ENCODE results near the gene METTL23.
"Not testable (repeated sequence)": the region's sequence is repeated elsewhere in the genome, so short reads cannot be mapped to it uniquely, and the experiment has no call there.

METTL23 gene

DNA sequence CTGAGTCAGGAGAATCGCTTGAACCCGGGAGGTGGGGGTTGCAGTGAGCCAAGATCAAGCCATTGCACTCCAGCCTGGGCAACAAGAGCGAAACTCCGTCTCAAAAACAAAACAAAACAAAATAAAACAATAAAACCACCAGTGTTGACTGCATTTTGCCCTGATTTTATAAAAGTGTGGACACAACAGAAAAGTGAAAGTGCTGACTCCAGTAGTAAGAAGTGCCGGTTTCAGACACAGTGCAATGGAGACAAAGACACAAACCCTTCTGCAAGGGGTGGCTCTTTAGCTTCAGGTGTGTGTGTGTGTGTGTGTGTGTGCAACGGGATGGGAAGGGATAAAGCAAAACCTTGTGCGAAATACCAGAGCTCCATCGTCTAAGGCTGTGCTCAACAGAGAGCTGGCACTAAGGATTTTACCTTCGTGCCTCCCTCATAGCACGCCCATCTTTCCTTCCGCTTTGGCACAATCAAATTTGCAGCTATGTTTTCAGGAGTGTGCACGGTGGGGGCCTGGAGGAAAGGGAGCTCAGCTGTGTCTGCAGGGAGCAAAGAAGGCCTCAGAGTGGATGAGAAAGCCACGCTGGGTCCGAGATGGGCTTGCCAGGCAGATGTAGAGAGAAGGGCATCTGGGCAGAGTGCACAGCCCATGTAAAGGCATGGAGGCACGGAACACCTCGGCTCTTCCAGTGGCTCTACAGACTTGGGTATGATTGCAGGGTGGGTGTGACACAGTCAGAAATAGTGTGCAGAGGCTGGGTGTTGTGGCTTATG, 31.4 kb upstream of the METTL23 start:
- DNase-seq: no peak

DNA sequence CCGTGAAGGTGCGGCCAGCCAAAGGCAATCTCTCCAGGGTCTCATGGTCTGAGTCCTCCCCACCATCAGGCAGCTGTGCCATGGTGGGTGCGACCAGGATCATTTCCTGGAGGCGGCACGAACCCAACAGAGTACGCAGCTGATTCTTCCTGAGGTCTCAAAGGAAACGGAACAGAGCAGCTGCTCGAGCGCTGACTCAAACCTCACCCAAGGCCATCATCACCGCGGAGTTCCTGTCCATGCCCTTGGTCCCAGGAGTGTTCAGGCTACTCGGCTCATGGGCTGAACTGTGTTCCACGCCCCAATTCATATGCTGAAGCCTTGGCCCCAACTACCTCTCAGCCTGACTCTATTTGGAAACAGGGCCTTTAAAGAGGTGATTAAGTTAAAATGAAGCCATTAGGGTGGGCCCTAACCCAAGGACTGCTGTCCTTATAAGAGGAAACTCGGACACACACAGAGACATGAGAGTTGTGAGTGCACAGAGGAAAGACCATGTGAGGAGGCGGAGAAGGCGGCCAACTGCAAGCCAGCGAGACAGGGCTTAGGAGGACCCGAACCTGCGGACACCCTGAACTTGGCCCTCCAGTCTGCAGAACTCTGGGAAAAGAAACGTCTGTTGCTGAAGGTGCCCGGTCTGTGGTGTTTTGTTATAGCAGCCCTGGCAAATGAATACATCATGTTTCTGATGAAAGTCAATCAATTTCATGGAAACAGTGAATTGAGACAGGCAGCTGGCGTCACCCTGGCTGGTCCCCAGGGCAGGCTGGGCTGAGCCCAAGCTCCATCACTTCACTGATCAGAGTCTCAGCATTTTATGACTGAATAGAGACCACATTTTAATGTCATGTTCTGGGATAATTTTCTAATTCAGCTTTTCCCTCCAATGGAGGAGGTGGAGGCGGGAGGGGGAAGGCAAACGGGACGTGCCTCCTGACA, 29.6 kb upstream of the METTL23 start:
- DNase-seq: no peak

DNA sequence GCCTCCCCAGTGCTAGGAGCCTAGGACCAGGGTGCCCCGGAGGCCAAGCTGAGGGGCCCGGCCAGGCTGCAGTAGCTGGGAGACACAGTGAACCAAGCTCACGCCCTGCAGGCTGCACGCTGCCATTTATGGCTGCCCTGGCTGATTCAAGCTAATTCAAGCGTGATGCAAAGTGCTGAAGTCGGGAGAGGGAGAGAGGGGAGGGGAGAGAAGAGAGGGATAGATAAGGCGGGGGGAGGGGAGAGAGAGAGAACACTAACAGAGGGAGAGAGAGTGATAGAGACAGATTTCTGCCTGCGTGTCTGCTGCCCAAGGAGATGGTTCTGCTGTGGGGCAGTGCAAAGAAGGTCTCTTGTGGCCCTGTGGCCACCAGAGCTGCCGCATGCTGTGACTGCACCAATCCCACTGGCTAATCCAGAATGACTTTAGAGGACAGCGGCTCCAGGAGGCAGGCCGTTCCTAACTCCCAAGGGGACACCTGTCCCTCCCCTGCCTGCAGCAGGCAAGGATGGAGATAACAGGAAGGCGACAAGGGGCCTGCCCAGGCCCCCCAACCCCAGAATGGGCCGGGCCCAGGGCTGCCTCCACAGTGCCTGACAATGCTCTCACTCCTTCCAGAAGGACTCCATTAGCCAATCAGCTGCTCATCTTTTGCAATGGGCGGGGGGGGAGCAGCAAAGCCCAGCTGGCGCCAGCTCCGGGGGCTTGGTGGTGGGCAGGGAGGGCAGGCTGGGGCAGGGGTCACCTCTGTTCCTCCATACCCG, 28.8 kb upstream of the METTL23 start:
- no peak for DNase-seq

DNA sequence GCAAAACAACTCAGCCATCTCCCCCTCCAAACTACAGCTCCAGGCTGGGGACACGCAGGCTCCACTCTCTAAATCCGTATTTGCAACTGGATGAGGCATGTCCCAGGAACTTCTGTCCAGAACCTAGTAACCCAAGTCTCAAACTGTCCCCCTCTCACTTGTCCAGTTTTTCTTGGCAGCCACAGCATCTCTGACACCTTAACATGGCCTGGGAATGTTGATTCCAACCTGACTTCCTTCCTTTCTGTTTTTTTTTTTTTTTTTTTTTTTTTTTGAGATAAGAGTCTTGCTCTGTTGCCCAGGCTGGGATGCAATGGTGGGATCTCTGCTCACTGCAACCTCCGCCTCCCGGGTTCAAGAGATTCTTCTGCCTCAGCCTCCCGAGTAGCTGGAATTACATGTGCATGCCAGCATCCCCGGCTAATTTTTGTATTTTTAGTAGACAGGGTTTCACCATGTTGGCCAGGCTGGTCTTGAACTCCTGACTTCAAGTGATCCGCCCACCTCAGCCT, 28.1 kb upstream of the METTL23 start:
- DNase-seq: not testable (repeated sequence)

DNA sequence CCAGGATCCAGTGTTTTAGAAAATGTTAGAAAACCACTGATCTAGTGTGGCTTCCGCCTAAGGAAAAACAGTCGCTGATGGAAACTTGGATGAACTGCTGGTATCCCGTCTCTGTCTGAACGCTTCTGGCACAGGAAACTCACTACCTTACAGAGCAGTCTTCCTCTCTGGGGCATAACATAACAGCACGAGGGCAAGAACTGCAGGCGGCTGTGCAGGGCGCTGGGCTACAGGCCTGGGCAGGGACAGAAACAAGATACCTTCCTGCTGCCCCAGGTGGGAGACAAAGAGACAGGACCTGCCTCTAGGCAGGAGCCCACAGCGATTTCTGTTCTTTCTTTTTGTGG, 26.4 kb upstream of the METTL23 start:
- no peak for DNase-seq

DNA sequence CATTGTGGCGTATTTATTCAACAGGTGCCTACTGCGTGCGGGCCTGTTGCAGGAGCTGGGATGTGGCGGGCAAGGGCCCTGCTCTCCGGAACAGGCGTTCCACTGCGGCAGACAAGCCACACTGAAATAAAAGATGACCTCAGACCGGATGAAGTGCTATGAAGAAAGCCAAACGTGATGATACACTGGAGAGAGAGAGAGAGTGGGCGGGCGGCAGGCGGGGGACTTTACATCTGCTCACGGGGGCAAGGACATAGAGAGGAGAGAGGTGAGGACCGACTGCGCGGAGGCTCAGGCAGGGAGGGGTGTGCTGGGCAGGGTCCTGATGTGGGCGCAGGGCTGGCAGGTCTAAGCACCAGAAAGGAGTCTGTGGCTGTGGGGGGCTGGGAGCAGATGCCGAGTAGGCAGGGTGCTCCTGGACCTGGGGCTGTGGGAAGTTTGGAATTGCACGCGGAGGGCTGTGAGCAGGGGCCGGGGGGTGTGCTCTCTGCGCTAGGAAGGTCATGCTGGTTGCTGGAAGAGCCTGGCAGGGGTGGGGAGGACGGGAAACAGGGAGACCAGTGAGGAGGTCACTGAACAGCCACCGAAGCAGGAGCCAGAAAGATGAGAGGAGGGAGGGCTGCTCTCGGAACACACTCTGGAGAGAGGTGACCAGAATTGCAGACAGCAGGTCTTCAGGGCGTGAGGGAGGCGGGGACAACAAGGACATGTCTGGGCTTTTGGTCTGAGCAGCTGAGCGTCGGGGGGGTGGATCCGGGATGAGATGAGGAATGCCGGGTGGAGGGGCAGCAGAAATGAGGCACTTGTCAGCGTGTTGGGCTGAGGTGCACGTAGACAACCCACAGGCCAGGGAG, 25.8 kb upstream of the METTL23 start:
- peak; percentile 76 for DNase-seq

DNA sequence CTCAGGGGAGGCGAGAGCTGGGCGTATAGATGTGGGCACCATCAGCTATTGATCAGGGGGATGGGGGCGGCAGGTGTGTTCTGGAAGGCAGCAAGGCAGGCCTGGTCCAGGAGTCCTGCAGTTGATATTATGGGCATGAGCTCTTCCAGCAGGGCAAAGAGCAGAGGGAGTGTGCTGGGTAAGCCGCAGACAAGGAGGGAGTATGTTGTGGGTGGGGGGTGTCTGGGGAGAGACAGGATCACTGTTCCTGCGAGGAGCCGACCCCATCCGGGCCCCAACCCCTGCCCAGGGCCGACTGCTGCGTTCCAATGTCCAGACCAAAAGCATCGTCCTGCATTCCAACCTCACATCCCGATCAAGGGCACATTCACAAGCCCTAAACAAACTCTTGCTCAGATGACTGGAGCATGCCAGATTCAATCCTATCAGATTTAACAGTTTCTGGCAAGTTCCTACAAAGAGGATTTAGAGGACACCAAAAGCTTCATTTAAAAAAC, 25.1 kb upstream of the METTL23 start:
- DNase-seq: no peak

DNA sequence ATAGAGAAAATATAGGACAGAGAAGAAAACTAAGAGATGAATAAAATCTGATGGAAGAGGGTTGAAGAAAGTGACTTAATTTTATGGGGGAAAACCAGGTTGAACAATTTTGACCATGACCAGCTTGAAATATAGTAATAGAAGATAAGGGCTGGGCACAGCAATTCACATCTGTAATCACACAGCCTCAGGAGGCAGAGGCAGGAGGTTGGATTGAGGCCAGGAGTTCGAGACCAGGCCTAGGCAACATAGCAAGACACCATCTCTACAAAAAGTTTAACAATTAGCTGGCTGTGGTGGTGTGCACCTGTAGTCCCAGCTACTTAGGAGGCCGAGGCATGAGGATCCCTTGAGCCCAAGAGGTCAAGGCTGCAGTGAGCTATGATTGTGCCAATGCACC, 24.6 kb upstream of the METTL23 start:
- DNase-seq: no peak

DNA sequence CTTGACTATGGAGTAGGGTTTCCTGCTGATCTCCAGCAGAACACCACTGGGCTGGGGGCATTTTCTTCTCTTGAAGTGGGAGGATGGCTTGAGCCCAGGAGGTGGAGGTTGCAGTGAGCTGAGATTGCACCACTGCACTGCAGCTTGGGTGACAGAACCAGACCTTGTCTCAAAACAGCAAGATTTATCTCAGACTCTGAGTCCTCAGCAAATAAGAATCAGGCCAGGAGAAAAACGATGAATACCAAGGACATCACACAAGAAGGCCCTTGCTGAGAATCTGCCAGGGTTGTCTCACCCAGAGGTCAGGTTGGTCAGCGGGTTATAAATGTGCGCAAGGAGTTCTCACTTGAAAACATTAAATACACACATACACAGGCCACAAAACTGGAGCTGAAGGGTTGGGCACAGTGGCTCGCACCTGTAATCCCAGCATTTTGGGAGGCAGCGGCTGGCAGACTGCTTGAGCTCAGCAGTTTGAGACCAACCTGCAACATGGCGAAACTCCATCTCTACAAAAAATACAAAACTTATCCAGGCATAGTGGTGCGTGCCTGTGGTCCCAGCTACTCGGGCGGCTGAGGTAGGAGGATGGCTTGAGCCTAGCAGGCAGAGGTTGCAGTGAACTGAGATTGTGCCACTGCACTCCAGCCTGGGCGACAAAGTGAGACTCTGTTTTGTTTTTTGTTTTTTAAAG, 23.6 kb upstream of the METTL23 start:
- DNase-seq: no peak

DNA sequence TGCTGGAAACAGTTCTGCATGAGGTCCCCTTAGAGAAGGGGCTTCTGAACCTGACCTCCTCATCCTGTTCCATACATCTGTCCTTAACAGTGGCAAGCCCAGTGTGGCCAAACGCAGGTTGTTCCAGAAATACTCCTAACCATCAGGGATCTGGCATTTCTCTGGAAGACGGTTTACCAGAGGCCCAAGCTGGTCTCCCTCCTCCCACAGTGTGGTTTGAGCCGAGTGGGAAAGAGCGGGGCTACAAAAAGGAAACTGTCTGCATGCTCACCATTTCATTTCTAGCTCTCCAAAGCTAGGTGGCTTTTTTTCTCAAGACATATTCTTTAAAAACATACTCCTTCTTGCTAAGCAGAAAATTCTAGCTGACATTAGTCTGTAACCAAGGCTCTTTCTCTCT, 21.8 kb upstream of the METTL23 start:
- no peak for DNase-seq

DNA sequence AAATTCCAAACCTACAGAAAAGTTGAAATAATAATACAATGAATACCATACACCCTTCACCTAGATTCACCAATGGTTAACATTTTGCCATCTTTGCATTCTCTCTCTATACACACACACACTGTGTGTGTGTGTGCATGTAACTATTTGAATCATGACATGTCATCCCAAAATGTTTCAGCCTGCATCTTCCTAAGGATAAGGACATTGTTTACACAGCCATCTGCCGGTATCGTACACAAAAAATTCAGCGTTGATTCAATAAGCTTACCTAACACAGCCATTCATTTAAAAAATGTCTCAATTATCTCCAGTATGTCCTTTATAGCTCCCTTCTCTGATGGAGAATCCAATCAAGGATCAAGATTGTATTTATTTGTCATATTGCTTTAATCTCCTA, 19.8 kb upstream of the METTL23 start:
- DNase-seq: no peak

DNA sequence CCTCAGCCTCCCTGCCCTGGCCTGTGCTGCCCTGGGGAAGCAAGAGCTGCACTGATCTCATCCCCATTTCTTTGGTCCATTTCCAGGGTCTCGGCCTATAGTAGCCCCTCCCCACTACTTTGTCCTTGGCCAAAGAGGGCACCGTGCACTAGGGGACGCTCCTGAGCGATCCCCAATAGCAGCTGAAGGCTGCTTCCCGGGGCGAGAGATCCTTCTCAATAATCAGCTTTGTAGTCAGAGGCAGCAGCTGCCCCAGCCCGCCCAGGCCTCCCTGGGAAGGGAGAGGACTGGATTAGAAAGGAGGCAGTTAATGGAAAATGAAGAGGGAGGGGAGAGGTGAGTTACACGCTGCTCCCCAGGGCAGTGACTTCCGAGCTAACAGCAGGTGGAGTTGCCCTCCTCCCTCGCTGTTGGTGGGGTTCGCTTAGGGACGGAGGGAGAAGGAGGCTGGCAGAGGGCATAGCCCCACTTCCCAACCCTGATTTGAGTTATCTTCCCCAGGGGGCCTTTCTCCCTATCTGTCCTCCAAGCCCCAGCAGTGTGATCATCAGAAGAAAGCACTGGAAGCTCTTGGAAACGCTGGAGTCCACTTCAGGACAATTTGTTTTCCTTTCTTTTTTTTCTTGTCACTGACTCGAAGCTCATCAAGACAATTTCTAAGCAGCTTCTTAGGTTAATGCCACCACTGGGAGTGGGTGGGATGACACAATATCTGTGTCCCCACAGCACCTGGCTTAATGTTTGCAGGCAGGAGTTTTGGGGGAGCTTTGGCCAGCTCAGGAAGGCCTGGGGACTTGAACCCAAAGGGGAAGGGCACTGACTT, 18.4 kb upstream of the METTL23 start:
- no peak for DNase-seq

DNA sequence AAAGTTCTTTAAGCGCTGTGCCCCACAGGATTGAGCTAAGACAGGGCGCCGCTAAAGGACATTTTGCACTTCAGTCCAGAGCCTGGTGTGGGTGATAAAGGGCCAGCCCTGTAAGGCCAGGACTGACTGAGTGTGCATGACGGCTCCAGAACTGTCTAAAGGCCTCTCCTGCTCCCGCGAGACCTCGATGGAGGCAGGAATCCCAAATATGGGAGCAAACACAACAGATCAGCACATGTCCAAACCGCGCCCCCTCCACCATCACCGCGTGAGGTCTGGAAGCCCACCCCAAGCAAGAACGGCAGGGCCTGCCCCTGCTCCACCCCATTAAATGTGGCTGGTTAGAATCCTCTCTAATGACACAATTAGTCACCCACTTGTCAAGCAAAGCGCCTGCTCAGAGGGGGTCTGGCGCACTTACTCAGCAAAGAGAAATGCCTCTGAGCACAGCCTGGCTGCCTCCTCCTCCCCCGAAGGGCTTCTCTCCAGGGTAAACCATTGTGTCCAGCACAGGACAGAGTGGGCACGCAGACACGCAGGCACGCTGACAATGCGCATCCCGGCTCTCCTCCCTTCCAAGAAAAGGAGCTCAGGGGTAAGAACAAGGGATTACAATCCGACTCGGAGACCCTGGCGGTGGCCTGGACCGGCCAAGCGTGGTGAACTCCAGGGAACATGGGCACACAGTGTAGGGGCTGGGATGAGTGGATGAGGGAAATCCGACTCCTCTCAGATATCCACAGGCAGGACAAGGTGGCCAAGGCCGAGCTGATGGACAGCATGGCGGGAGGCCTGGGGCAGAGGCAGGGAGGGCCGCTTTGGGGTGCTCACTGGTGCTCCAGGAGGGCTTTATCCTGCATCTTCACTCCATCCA, 17.3 kb upstream of the METTL23 start:
- DNase-seq: peak; percentile 96

DNA sequence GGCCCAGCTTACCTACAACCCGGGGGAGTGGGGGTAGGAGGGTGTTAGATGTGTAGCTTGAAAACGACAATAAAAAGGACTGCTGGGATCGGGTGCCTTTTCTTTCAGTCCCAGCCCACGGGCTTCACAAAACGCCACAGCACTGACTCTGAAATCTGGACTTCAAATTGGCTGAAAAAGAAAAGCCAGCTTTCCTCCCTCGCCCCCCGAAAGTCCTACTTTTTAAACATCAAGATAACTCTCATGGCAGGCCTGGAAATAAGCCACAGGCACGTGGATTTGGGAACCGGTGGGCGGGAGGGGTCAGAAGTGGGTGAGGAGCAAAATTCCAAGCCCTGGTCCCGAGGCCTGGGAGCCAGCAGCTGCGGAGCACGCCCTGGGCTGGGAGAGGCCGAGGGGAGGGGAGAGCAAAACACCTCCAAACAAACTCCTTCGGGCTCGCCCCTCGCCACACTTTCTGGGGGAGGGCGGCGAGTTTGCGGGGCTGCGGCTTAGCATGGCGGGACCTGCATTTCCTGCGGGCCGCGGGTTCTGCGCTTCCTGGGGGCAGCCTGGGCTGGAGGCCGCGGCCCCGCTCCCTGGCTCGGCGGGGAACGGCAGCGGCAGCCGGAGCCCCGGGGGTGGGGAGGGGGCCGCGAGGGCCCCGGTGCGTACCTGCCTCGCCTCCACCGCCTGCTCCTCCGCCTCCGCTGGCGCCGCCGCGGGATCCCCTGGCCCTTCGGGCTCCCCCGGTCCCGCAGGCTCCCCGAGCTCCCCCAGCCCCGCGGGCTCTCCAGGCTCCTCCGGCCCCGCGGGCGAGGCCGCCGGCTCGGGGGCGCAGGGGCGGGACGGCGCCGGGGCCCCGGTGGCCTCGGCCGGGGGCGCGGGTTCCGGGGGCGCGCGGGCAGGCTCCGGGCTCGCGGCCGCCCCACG, 16.4 kb upstream of the METTL23 start:
- not testable (repeated sequence) for DNase-seq

DNA sequence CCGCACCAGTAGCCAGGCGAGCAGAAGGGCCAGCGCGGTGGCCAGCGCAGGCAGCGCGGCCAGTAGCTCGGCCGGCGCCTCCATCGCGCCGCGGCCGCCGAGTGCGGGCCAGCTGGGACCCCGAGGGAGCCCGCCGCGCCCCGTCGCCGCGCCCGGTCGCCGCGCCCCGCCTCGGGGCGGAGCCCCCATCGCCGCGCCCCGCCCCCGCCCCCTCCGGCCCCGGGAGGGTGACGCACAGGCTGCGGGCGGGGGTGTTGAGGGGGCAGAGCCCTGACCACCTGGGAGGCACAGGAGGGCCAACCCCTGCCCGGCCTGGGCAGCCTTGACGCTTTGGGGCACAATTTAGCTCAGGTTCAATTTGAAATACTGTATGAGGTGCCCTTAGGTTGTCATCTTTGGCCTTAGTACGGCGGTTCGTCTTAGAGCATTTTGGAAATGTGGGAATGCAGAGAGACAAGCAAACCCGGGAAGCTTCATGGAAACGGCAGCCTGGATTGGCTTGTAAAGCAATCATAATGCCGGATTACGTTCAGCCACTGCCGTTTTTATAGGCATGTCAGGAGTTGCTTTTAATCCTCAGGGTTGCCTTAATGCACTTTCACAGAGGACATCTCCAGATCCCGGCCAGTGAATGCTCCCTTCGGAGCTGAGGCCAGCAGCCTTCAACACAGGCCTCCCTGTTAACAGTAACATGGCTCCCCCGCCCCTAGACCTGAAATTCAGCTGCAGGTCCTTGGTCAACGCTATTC, 15.6 kb upstream of the METTL23 start, which contains the start of gene MXRA7:
MXRA7 (minus strand) TSS at position 103 of the 749 bp plus-strand sequence; CDS start at position 84, 19 bp downstream.
- DNase-seq: no peak

DNA sequence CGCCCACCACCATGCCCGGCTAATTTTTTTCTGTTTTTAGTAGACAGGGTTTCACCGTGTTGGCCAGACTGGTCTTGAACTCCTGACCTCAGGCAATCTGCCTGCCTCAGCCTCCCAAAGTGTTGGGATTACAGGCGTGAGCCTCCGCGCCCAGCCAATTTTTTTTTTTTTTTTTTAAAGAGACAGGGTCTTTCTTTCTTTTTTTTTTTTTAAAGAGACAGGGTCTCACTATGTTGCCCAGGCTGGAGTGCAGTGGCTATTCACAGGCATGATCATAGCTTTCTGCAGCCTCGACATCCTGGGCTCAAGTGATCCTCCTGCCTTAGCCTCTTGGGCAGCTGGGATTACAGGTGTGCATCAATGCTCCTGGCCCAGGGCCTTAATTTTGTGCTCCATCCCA, 14.3 kb upstream of the METTL23 start:
- not testable (repeated sequence) for DNase-seq

DNA sequence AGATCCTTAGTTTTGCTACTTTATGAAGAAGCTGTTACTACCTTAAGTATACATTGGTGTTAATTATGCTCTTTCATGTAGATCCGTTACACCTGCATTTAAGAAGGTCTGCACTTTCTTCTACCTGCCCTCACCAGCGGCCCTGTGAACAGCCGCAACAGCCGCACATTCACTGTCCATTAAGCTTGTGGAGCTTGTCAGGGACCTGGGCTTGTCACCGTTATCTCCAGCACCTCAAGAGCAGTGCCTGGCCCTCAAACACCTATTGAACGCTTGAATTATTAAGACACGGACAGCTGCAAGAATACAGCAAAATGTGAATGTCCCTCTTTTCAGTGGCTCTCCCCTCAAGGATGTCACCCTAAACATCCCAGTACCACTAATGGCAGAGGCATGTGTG, 12.9 kb upstream of the METTL23 start:
- no peak for DNase-seq

Measured in amniotic stem cell (primary cell).